NT2/D1 (cell line): ENCODE results near the gene DDX31.

Experiments used
- SUZ12 ChIP-seq: IDR thresholded peaks from 2 replicates; pipeline ENCODE4 v1.6.1; 2011; ENCODE audit not compliant: insufficient read length, insufficient read depth; ENCODE audit errors: extremely low read depth
- YY1 ChIP-seq: IDR thresholded peaks from 2 replicates; pipeline ENCODE4 v1.6.1; 2011; ENCODE audit not compliant: insufficient read length, insufficient read depth

DNA sequence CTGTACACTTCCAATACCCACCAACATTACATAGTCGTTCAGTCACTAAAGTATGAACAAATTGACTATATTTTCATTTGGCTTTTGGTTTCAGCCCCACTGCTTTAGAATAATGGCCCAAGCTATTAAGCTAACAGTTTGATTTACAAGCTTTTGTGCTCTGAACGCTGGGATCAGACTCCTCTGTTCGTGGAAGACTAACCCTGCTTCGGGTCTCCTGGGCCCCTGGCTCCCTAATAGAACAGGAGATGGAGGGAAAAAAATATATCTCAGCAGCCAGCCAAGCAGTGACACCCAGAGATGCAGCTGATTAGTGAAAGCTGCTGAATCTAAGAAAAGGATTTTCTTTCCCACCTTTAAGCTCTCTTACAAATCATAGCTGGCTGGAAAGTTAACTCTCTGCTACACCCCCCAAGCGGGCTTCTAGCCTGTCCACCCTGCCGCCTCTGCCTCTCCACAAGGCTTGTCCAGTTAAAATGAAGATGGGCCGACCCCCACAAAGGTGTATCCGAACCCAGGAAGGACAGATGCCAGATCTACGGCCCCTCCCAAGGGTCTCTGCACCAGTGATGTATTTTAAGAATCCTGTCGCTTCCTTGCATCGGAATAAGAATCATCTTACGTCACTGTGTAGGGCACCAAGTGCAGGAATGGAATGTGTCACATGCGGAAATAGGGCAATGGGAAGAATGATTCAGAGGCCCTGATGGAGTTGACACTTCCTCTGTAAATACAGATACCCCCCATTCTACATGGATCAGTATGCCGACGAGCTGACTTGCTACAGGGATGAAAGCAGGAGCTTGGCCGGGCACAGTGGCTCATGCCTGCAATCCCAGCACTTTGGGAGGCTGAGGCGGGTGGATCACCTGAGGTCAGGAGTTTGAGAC lies 120.8 kb downstream of the DDX31 start:
- TF ChIP-seq SUZ12 (no peak), YY1 (no peak)
